Tibial artery (tissue), 4 donors: ENCODE data around the gene CAPZA1.

Source experiments
- DNase-seq, 2 donors: peaks; one replicate each; pipeline ENCODE4 v3.0.0-alpha.2; 2019
- H3K27ac ChIP-seq, 2 donors: fragments of 200-600 bp; sonication (generic) in 1 of 2; 1 replicate in 1 of 2; 2 replicates in 1 of 2; pipeline ENCODE4 v1.5.1; 2018 to 2019; ENCODE audit warnings: mild to moderate bottlenecking in 1 of 2
- H3K27me3 ChIP-seq, 2 donors: fragments of 200-600 bp; sonication (generic) in 1 of 2; one replicate each; pipeline versions ENCODE4 v1.5.1 to v1.6.0; 2016 to 2019
- H3K36me3 ChIP-seq, 3 donors: fragments of 200-600 bp; sonication (generic) in 2 of 3; one replicate each; pipeline ENCODE4 v1.5.1; 2016 to 2019; ENCODE audit warnings: mild to moderate bottlenecking in 2 of 3
- H3K4me1 ChIP-seq, 4 donors: fragments of 200-600 bp; sonication (generic) in 2 of 4; 1 replicate in 3 of 4; 2 replicates in 1 of 4; pipeline ENCODE4 v1.5.1; 2016 to 2019
- H3K4me3 ChIP-seq, 2 donors: fragments of 200-600 bp; sonication (generic) in 1 of 2; 1 replicate in 1 of 2; 2 replicates in 1 of 2; pipeline ENCODE4 v1.5.1; 2018 to 2019; ENCODE audit warnings: mild to moderate bottlenecking in 2 of 2
- H3K9me3 ChIP-seq, 3 donors: fragments of 200-600 bp; sonication (generic) in 1 of 3; one replicate each; pipeline ENCODE4 v1.5.1; 2016 to 2019
- CTCF ChIP-seq, 2 experiments: fragments of 200-600 bp in 1 of 2; fragments of 450-650 bp in 1 of 2; IDR thresholded peaks; one replicate each; pipeline ENCODE4 v1.5.1; 2017 to 2019; ENCODE audit warnings: antibody characterized with exemption in 2 of 2, mild to moderate bottlenecking in 1 of 2, moderate library complexity in 1 of 2
- intact Hi-C: fragments of 100-400 bp; cut with DNase I; formaldehyde crosslinking; loops from one replicate; pipeline ENCODE4 v1.15.0; 2023; ENCODE audit warnings: low total_unique reads

Gene CAPZA1

GRCh38 chr1:112674440-112674985 is 54.9 kb downstream of the CAPZA1 start, which contains the start of gene MOV10:
Gene MOV10 (plus strand): TSS chr1:112674659. CDS start chr1:112674913, 254 bp downstream.
- H3K9me3 ChIP-seq = no peaks in the 10 kb centered on the region
- peak within 1 kb of the TSS; percentile 65 to 78 for H3K4me3 ChIP-seq
- H3K36me3 ChIP-seq = peaks cover 0 to 27% (median 19%) of the 10 kb centered on the region in 3 donors
- DNase-seq = peak; percentile 70 to 81
- H3K27me3 ChIP-seq = no peaks in the 10 kb centered on the region
- intact Hi-C loops = loop anchor here (2.0 to 5.0 kb wide), 2 partner anchors 26 to 57 kb away; partner anchors contain the start of genes CAPZA1 and ST7L
- H3K4me1 ChIP-seq = peaks cover 0 to 28% (median 15%) of the 10 kb centered on the region in 4 donors
- TF ChIP-seq CTCF (IDR thresholded peaks at IDR 0.05) = no peak
- peak within 1 kb of the TSS; percentile 85 to 94 for H3K27ac ChIP-seq

GRCh38 chr1:112674986-112675727 is 55.5 kb downstream of the CAPZA1 start:
- peak; percentile 42 to 76 for DNase-seq
- peak overlapping the region; percentile 65 to 78 for H3K4me3 ChIP-seq
- H3K27me3 ChIP-seq = no peaks in the 10 kb centered on the region
- intact Hi-C loops = loop anchor here (2.0 to 5.0 kb wide), 2 partner anchors 26 to 58 kb away; partner anchors contain the start of genes CAPZA1 and ST7L
- no peaks in the 10 kb centered on the region for H3K9me3 ChIP-seq
- peak in 1 of 2 experiments; percentile 7 for TF ChIP-seq CTCF (IDR thresholded peaks at IDR 0.05)
- H3K27ac ChIP-seq = peak overlapping the region; percentile 85 to 94
- peaks cover 0 to 21% (median 13%) of the 10 kb centered on the region in 3 donors for H3K36me3 ChIP-seq
- H3K4me1 ChIP-seq = peaks cover 0 to 28% (median 15%) of the 10 kb centered on the region in 4 donors

GRCh38 chr1:112675728-112676381 is 56.2 kb downstream of the CAPZA1 start:
- intact Hi-C loops = loop anchor here (2.0 kb wide), 1 partner anchor 25 kb away; no protein-coding TSS in a partner anchor
- peak overlapping the region; percentile 65 to 78 for H3K4me3 ChIP-seq

GRCh38 chr1:112676543-112676942 is 56.9 kb downstream of the CAPZA1 start:
- no peaks in the 10 kb centered on the region for H3K9me3 ChIP-seq
- H3K36me3 ChIP-seq = peaks cover 0 to 7% (median 3%) of the 10 kb centered on the region in 3 donors
- H3K4me3 ChIP-seq = no peak overlapping the region
- TF ChIP-seq CTCF (IDR thresholded peaks at IDR 0.05) = no peak
- intact Hi-C loops = no loop called here
- no peak for DNase-seq
- no peak overlapping the region for H3K27ac ChIP-seq
- peaks cover 0 to 28% (median 15%) of the 10 kb centered on the region in 4 donors for H3K4me1 ChIP-seq
- no peaks in the 10 kb centered on the region for H3K27me3 ChIP-seq

More at GRCh38 chr1:112675728-112676381, 56.2 kb downstream of the CAPZA1 start:
- Histone ChIP-seq H3K27me3 (no peaks in the 10 kb centered on the region), H3K4me1 (peaks cover 0 to 28% (median 15%) of the 10 kb centered on the region in 4 donors), H3K36me3 (peaks cover 0 to 14% (median 8%) of the 10 kb centered on the region in 3 donors), H3K9me3 (no peaks in the 10 kb centered on the region), H3K27ac (peak overlapping the region; percentile 85 to 94)
- DNase-seq = no peak
- no peak for TF ChIP-seq CTCF (IDR thresholded peaks at IDR 0.05)

GRCh38 chr1:112677501-112677900 is 57.9 kb downstream of the CAPZA1 start:
- intact Hi-C loops = no loop called here
- Histone ChIP-seq H3K4me3 (no peak overlapping the region), H3K27me3 (no peaks in the 10 kb centered on the region), H3K4me1 (peaks cover 0 to 28% (median 15%) of the 10 kb centered on the region in 4 donors), H3K36me3 (no peaks in the 10 kb centered on the region), H3K27ac (no peak overlapping the region), H3K9me3 (no peaks in the 10 kb centered on the region)
- no peak for DNase-seq
- TF ChIP-seq CTCF (IDR thresholded peaks at IDR 0.05) = no peak
